SK-N-SH (cell line): Measurements from ENCODE around the gene IMPG2.

Experiments used
- CTCF ChIP-seq: fragments of 200-600 bp; sonication (generic); IDR thresholded peaks from 2 replicates; pipeline ENCODE4 v1.6.1; 2017; ENCODE audit warnings: antibody characterized with exemption, mild to moderate bottlenecking, moderate library complexity
- GATA2 ChIP-seq: sonication (generic); formaldehyde crosslinking; IDR thresholded peaks from 2 replicates; pipeline ENCODE4 v1.5.0; 2020; ENCODE audit warnings: mild to moderate bottlenecking, missing genetic modification reagents
- IRF3 ChIP-seq: fragments of 150-350 bp; IDR thresholded peaks from 2 replicates; pipeline ENCODE4 v1.6.1; 2016; ENCODE audit warnings: mild to moderate bottlenecking, low read depth, low read length
- NRF1 ChIP-seq: IDR thresholded peaks from 2 replicates; pipeline ENCODE4 v1.6.1; 2012; ENCODE audit warnings: low read depth, mild to moderate bottlenecking, low read length
- POLR2AphosphoS5 ChIP-seq: IDR thresholded peaks from 2 replicates; pipeline ENCODE4 v1.6.1; 2012; ENCODE audit warnings: low read depth, low read length
- REST ChIP-seq: IDR thresholded peaks from 2 replicates; pipeline ENCODE4 v1.6.1; 2012; ENCODE audit warnings: mild to moderate bottlenecking, low read depth, low read length, moderate library complexity
- SIN3A ChIP-seq: IDR thresholded peaks from 2 replicates; pipeline ENCODE4 v1.6.1; 2012; ENCODE audit warnings: low read depth, mild to moderate bottlenecking, low read length, moderate library complexity, borderline replicate concordance
- SMC3 ChIP-seq: IDR thresholded peaks from 2 replicates; pipeline ENCODE4 v1.6.1; 2012; ENCODE audit warnings: low read depth, low read length, improper control_type of control experiment
- TF ChIP-seq, protein P1 (sequence below): IDR thresholded peaks from 2 replicates; pipeline ENCODE4 v1.4.0; 2012; ENCODE audit warnings: low read depth

DNA sequence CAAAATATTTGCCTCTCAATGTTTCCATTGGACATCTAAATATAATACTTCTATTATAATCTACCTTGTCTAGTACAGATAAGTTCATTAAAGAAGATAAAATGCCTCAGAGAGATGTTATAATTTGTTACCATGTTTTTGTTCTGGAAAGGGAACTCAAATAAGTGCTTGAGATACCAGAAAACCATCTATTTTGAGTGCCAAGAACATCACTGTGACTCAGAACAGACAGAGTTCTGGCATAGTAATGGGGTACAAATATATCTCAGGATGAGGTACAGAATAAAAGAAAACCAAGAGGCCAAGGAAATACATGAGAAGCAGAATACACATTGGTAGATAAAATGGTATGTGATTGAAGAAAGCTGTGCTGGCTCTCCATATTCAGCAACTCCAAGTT, 58.9 kb downstream of the IMPG2 start:
- TF ChIP-seq CTCF = no peak
- no peak for TF ChIP-seq POLR2AphosphoS5
- no peak for TF ChIP-seq REST
- TF ChIP-seq NRF1 = no peak
- no peak for TF ChIP-seq SMC3
- TF ChIP-seq, protein P1, sequence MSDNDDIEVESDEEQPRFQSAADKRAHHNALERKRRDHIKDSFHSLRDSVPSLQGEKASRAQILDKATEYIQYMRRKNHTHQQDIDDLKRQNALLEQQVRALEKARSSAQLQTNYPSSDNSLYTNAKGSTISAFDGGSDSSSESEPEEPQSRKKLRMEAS = no peak
- no peak for TF ChIP-seq GATA2
- TF ChIP-seq SIN3A = no peak
- TF ChIP-seq IRF3 = no peak
